Activated T-cell treated with anti-CD3 and anti-CD28 coated beads, Interleukin-2, amount 50 U/mL, for 48 hours (primary cell): Measurements from ENCODE around the gene GP2.
"Not testable (repeated sequence)": the region's sequence is repeated elsewhere in the genome, so short reads cannot be mapped to it uniquely, and the experiment has no call there.

ENCODE experiments used
- DNase-seq, 2 experiments: peaks; one replicate each; pipeline ENCODE4 v3.0.0-alpha.2; 2020

The GP2 gene

GRCh38 chr16:20323591-20324117, 3.7 kb downstream of the GP2 start:
- DNase-seq: no peak

GRCh38 chr16:20322696-20323095, 4.6 kb downstream of the GP2 start:
- DNase-seq: no peak

GRCh38 chr16:20321671-20322070, 5.6 kb downstream of the GP2 start:
- DNase-seq: no peak

- not testable (repeated sequence) for DNase-seq
Observed at GRCh38 chr16:20321051-20321450, 6.3 kb downstream of the GP2 start.

GRCh38 chr16:20320592-20320991, 6.7 kb downstream of the GP2 start:
- DNase-seq: no peak

- no peak for DNase-seq
Observed at GRCh38 chr16:20320178-20320577, 7.1 kb downstream of the GP2 start.

- DNase-seq: no peak
Observed at GRCh38 chr16:20319406-20319805, 7.9 kb downstream of the GP2 start.

GRCh38 chr16:20318437-20318836, 8.9 kb downstream of the GP2 start:
- no peak for DNase-seq

GRCh38 chr16:20318006-20318405, 9.3 kb downstream of the GP2 start:
- DNase-seq: no peak

- no peak for DNase-seq
Observed at GRCh38 chr16:20317117-20317516, 10.2 kb downstream of the GP2 start.

GRCh38 chr16:20316715-20317114, 10.6 kb downstream of the GP2 start:
- DNase-seq: no peak

- DNase-seq: no peak
Observed at GRCh38 chr16:20315764-20316163, 11.5 kb downstream of the GP2 start.

- no peak for DNase-seq
Observed at GRCh38 chr16:20314575-20314974, 12.7 kb downstream of the GP2 start.

GRCh38 chr16:20313741-20314140, 13.6 kb downstream of the GP2 start:
- no peak for DNase-seq

- DNase-seq: not testable (repeated sequence)
Observed at GRCh38 chr16:20312536-20313095, 14.7 kb downstream of the GP2 start.

GRCh38 chr16:20311548-20311947, 15.8 kb downstream of the GP2 start:
- DNase-seq: no peak

- no peak for DNase-seq
Observed at GRCh38 chr16:20310421-20311395, 16.6 kb downstream of the GP2 start.

- DNase-seq: no peak
Observed at GRCh38 chr16:20309786-20310185, 17.5 kb downstream of the GP2 start.

GRCh38 chr16:20308801-20309590, 18.3 kb downstream of the GP2 start:
- DNase-seq: no peak

- DNase-seq: no peak
Observed at GRCh38 chr16:20308266-20308665, 19.0 kb downstream of the GP2 start.

GRCh38 chr16:20307791-20308190, 19.5 kb downstream of the GP2 start:
- no peak for DNase-seq

- no peak for DNase-seq
Observed at GRCh38 chr16:20307240-20307671, 20.1 kb downstream of the GP2 start.

GRCh38 chr16:20306401-20306800, 20.9 kb downstream of the GP2 start:
- no peak for DNase-seq
